Liver (tissue), 3 donors: ENCODE data around the gene HARS1.

ENCODE experiments used
- FOXA1 ChIP-seq: IDR thresholded peaks from 2 replicates; pipeline ENCODE4 v1.6.1; 2016; ENCODE audit warnings: antibody characterized with exemption
- GABPA ChIP-seq, 2 donors: IDR thresholded peaks in 1 of 2; conservative IDR thresholded peaks in 1 of 2; 2 replicates each; pipeline ENCODE4 v1.6.1; 2016; ENCODE audit warnings: antibody characterized with exemption in 2 of 2, mild to moderate bottlenecking in 1 of 2, moderate library complexity in 1 of 2
- JUND ChIP-seq, 2 donors: IDR thresholded peaks; 2 replicates each; pipeline ENCODE4 v1.6.1; 2016; ENCODE audit warnings: antibody characterized with exemption in 2 of 2
- RAD21 ChIP-seq, 2 donors: IDR thresholded peaks; 2 replicates each; pipeline ENCODE4 v1.6.1; 2016; ENCODE audit warnings: antibody characterized with exemption in 2 of 2, mild to moderate bottlenecking in 2 of 2
- SP1 ChIP-seq: IDR thresholded peaks from 2 replicates; pipeline ENCODE4 v1.6.1; 2018; ENCODE audit warnings: antibody characterized with exemption, mild to moderate bottlenecking
- TAF1 ChIP-seq: conservative IDR thresholded peaks from 2 replicates; pipeline ENCODE4 v1.6.1; 2016; ENCODE audit warnings: antibody characterized with exemption, mild to moderate bottlenecking
- TF ChIP-seq, protein P1 (sequence below): fragments of 150-350 bp; IDR thresholded peaks from 2 replicates; pipeline ENCODE4 v1.5.1; 2017; ENCODE audit warnings: improper control_type of control experiment, low read depth, low read length; ENCODE audit not compliant: missing input control
- TF ChIP-seq, protein P2 (sequence below): IDR thresholded peaks from 2 replicates; pipeline ENCODE4 v1.6.1; 2016; ENCODE audit warnings: antibody characterized with exemption
- TF ChIP-seq, protein P3 (sequence below): IDR thresholded peaks from 2 replicates; pipeline ENCODE4 v1.6.1; 2016; ENCODE audit warnings: antibody characterized with exemption
- TF ChIP-seq, protein P4 (sequence below): IDR thresholded peaks from 2 replicates; pipeline ENCODE4 v1.6.1; 2016; ENCODE audit warnings: antibody characterized with exemption
- donor health status: healthy.
- donor health status: healthy.

DNA sequence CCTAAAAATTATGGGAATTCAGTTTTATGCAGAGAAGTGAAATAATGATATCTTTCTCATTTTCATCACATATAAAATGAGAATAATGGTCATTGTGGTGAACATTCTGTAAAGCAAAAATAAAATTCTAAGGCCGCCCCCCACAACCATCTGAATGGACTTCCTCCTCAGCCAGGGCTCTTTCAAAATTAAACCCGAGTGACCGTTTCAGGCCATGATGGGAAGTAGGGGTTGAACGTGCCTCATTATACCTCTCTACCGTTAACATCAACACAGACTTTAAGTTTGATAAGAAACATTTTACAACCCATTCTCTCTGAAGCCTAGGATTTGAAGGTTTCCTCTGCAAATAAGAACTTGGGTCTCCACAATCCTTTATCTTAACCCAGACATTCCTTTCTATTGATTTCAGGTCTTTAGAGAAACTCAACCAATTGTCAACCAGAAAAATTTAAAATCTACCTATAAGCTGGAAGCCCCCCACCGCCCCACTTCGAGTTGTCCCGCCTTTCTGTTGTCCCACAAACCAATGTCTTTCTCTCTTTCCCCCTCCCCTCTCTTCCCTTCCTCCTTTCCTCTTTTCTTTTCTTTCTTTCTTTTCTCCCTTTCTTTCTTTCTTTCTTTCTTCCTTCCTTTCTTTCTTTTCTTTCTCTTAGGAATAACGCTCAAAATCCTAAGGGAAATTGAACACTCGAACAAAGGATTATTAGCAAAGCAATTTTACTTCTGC lies 53.6 kb downstream of the HARS1 start:
- TF ChIP-seq, protein P1, sequence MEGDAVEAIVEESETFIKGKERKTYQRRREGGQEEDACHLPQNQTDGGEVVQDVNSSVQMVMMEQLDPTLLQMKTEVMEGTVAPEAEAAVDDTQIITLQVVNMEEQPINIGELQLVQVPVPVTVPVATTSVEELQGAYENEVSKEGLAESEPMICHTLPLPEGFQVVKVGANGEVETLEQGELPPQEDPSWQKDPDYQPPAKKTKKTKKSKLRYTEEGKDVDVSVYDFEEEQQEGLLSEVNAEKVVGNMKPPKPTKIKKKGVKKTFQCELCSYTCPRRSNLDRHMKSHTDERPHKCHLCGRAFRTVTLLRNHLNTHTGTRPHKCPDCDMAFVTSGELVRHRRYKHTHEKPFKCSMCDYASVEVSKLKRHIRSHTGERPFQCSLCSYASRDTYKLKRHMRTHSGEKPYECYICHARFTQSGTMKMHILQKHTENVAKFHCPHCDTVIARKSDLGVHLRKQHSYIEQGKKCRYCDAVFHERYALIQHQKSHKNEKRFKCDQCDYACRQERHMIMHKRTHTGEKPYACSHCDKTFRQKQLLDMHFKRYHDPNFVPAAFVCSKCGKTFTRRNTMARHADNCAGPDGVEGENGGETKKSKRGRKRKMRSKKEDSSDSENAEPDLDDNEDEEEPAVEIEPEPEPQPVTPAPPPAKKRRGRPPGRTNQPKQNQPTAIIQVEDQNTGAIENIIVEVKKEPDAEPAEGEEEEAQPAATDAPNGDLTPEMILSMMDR: no peak
- TF ChIP-seq FOXA1 (no peak), GABPA (IDR thresholded peaks at IDR 0.05 in 1 of 2, conservative IDR thresholded peaks at IDR 0.05 in 1 of 2) (no peak), SP1 (no peak), TAF1 (no peak), RAD21 (IDR thresholded peaks at IDR 0.05) (no peak), JUND (IDR thresholded peaks at IDR 0.05) (no peak)
- TF ChIP-seq, protein P2, sequence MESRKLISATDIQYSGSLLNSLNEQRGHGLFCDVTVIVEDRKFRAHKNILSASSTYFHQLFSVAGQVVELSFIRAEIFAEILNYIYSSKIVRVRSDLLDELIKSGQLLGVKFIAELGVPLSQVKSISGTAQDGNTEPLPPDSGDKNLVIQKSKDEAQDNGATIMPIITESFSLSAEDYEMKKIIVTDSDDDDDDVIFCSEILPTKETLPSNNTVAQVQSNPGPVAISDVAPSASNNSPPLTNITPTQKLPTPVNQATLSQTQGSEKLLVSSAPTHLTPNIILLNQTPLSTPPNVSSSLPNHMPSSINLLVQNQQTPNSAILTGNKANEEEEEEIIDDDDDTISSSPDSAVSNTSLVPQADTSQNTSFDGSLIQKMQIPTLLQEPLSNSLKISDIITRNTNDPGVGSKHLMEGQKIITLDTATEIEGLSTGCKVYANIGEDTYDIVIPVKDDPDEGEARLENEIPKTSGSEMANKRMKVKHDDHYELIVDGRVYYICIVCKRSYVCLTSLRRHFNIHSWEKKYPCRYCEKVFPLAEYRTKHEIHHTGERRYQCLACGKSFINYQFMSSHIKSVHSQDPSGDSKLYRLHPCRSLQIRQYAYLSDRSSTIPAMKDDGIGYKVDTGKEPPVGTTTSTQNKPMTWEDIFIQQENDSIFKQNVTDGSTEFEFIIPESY: no peak
- TF ChIP-seq, protein P3, sequence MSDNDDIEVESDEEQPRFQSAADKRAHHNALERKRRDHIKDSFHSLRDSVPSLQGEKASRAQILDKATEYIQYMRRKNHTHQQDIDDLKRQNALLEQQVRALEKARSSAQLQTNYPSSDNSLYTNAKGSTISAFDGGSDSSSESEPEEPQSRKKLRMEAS: no peak
- TF ChIP-seq, protein P4, sequence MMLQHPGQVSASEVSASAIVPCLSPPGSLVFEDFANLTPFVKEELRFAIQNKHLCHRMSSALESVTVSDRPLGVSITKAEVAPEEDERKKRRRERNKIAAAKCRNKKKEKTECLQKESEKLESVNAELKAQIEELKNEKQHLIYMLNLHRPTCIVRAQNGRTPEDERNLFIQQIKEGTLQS: no peak
